ENCODE results near the gene CFAP161. TPM values are rescaled to one million over a fixed set of nuclear protein-coding genes. Genes with fewer than 3 reads are reported as not detected.

CFAP161 gene
- total RNA-seq, 4 donors from 2014 or later: 0.48 to 1.1 TPM; not detected in 2

GRCh38 chr15:81097116-81097889, 36.8 kb upstream of the CFAP161 start:
- no peak for ATAC-seq (ENCODE audit: low FRiP score)
- no peak for TF ChIP-seq CTCF (IDR thresholded peaks at IDR 0.05)
- no peak for DNase-seq (ENCODE audit: low spot score)

GRCh38 chr15:81097890-81098280, 36.2 kb upstream of the CFAP161 start:
- TF ChIP-seq CTCF (IDR thresholded peaks at IDR 0.05): no peak
- no peak for DNase-seq (ENCODE audit: low spot score)

GRCh38 chr15:81098349-81098748, 35.7 kb upstream of the CFAP161 start:
- no peak for TF ChIP-seq CTCF (IDR thresholded peaks at IDR 0.05)
- no peak for ATAC-seq (ENCODE audit: low FRiP score)
- no peak for DNase-seq (ENCODE audit: low spot score)

More at GRCh38 chr15:81097890-81098280, 36.2 kb upstream of the CFAP161 start:
- no peak for ATAC-seq (ENCODE audit: low FRiP score)

- ATAC-seq (ENCODE audit: low FRiP score) (peak; percentile 82), DNase-seq (ENCODE audit: low spot score) (no peak)
- TF ChIP-seq CTCF (IDR thresholded peaks at IDR 0.05): no peak
Measured at GRCh38 chr15:81098861-81099651, 35.0 kb upstream of the CFAP161 start.

- ATAC-seq (ENCODE audit: low FRiP score) (no peak), DNase-seq (ENCODE audit: low spot score) (no peak)
- no peak for TF ChIP-seq CTCF (IDR thresholded peaks at IDR 0.05)
Measured at GRCh38 chr15:81101894-81102815, 31.9 kb upstream of the CFAP161 start.

- TF ChIP-seq CTCF (IDR thresholded peaks at IDR 0.05): no peak
- no peak for DNase-seq (ENCODE audit: low spot score)
- ATAC-seq (ENCODE audit: low FRiP score): no peak
Measured at GRCh38 chr15:81103857-81104256, 30.2 kb upstream of the CFAP161 start.

Data from omental fat pad (tissue), 4 donors.